ENCODE results near the gene MARK3.
"Not testable (repeated sequence)": the region's sequence is repeated elsewhere in the genome, so short reads cannot be mapped to it uniquely, and the experiment has no call there.

Gene MARK3

DNA sequence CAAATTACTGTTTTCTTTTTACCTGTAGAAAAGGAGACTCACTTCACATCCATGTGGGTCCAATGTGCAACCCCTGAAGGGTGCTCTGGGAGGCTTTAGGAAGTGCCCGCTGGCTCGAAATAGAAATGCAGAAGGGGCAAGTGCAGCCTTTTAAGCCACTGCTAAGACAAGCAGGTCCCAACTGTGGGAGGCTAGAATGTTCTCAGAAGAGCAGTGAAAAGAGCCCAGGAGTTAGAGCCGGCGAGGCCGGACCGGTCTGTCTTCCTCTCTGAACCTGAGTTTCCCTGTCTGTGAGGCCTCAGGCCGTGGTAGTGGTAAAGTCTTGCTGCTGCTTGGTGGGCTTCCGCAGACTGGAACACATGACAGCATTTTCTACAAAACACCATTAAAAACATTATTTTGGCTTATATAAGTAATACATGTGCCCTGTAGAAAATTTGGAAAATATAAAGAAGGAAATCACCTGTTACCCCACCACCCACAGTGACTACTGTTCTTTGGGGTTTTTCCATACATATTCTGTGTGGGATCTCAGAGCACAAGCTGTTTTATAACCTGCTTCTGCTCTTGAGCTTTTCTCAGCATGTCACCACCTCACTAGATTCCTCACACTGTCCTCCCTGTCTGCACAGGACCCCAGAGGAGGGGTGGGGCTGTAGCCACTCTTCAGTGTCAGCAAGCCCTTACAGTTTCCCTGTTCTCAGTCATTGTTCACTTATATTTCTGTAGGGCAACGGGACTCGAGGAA is 131.4 kb downstream of the MARK3 start:
- no peak for FAIRE-seq

DNA sequence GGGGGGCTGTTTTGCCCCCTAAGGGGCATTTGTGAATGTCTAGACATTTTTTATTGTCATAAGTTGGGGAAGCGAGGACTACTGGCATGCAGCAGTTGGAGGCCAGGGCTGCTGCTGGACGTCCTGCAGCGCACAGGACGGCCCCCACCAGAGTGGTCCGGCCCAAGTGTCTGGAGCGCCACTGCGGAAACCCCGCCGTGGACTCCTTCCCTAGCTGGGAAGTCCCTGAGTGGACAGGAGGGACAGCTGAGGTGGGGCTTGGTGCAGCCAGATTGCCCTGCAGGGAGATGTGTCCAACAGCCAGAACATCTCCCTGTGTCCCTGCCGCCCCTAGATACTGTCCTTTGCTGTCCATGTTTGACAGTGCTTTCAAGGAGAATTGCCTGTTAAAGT is 132.0 kb downstream of the MARK3 start:
- FAIRE-seq = no peak

DNA sequence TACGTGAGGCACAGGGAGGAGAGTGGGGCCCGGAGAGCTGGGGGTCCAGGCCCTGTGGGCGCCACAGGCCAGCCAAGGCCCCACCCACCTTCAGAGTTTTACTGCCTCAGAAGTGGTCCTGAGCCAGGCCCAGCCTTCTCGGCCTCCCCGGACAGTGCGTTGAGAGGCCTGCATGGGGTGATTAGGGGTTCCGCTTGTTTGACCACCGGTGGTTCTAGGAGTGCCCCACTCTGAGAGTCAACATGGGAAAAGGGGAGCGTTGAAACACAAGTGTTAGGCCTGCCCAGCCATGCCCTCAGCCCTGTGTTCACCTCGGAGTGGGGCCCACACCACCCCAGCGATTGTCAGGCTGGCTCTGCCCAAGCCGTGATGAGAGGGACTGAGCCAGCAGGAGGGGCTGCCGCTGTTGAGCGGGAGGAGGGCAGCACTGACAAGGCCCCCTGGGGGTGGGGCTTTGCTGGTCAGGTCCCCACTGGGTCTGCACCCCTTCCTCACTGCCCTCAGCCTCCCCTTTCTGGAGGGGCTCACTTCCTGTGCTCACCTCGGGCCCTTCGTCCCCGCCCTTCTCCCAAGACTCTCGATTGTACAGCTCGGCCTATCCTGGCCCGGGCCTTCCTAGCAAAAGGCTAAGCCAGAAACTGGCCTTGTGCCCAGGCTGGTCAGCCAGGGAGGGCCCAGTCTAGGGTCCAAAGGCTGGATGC is 132.7 kb downstream of the MARK3 start:
- no peak for FAIRE-seq

DNA sequence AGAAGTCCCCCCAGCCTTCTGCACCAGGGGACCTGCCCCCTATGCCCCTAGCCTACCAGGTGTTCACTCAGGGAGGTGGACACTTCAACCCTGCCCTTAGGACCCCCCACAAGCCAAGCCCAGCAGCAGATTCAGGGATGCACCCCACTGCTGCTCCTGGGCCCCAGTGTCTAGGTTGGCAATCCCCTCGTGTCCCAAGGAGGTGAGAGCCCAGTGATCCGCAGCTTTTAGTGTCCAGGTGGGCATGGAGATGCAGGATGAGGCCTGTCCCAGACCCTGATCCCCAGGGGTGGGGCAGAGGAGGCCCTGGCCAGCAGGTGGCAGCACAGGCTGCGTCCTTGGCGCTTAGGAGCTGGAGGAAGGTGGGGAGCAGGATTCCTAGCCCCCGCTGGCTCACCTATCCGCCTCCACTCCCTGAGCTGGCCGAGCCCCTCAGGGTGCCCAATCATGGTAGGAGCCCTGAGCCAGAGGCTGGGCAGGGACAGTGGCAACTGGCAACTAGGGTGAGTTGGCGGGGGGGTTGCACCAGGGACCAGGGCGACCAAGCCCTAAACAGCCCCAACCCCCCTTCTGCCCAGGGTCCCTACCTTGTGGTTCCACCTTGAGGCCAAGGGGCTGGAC is 133.3 kb downstream of the MARK3 start:
- no peak for FAIRE-seq

DNA sequence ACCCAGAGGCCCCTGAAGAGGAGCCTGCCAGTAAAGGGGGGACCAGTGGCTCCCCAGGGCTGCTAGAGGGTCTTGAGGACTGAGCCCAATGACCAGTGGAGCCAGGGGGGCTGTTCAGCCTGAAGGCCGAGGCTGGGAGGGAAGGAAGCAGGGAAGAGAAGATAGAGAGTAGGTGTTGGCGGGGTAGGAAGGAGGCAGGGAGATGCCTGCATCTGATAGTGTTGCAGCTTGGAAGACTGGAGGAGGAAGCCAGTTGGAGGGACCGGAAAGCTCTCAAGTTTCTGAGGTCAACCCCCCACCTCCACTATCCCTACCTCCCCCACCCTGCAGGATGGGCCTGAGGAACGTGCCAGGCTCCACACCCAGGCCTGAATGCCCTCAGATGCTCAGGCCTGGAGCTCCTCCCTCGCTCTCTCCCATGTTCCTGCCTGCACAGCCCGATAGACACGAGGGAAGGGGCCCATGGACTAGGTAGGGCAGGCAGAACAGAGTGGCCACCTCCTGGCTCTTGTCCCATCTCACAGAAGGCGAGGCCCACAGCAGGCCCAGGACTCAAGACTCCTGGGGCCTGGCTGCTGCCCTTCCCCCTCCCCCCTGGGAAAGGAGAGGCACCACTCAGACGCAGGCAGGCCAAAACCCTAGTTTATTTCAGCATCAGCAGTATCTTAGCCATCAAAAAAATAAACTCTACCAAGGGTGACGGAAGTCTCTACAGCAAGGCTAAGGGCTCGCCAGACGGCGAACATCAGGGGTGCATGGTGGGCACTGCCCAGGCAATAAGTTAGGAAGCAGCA is 134.0 kb downstream of the MARK3 start:
- no peak for FAIRE-seq

DNA sequence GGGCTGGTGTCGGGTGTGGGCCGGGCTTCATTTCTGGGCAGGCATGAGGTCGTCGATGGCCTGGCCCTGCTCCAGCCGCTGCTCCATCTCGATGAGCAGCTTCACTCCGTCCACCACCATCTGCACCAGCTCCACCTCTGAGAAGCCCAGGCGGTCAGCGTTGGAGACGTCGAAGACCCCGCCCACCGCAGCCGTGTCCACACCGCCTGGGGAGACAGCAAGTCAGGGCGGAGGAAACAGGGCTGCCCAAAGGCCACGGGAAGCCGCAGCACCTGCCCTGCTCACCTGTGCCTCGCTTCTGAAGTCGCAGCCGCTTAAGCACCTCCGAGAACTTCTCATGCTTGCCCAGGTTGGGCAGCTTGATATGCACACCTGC is 134.6 kb downstream of the MARK3 start:
- no peak for FAIRE-seq

DNA sequence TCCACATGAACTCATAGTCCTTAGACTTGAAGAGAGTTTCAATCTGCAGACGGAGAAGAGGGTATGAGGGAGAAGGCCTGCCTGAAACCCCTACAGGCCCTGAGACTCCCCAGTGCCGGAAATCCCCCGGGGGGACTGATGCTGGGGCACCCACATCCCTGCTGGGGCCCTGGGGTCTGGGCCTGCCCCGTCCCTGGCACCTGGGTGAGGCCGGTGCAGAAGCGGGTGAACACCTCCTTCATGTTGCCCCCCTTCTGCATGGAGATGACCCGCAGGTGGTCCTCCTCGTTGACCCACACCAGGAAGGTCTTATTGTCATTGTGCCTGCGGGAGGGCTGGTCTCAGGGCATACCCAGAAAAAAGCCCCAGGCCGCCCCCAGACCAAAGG is 135.0 kb downstream of the MARK3 start:
- FAIRE-seq = no peak

DNA sequence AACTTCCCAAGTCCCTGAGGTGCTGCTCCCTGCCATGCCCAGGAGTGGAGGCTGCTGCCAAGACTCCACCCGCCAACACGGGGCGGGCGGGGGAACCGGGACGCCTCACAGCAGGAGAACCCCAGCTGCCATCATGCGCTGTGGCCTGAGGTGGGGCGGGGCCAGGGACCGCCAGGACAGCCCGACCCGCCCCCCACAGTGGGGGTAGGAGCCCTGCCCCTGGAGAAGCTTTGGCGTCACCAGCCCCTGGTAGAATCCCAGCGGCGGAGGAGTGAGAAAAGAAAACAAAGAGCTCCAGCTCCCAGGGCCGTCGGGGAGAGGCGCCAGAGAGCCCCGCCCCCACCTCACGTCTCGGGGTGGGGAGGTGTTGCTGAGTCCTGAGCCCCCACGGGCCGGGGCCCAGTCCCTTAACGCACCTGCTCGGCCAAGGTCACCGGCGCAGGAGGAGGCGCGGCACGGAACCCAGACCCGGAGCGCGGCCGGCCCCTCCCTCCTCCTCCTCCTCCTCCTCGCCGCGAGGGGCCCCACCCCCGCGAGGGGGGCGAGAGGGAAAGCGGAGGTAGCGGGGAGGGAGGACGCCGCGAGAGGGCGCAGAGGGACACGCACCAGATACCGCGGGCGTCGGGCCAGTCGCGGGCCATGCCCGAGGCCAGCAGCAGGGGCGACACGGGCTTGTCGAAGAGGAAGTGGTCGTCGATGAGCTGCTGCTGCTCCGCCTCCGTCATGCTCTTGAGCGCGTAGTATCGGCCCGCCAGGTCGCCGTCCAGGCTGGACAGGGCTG is 135.6 kb downstream of the MARK3 start:
- no peak for FAIRE-seq

DNA sequence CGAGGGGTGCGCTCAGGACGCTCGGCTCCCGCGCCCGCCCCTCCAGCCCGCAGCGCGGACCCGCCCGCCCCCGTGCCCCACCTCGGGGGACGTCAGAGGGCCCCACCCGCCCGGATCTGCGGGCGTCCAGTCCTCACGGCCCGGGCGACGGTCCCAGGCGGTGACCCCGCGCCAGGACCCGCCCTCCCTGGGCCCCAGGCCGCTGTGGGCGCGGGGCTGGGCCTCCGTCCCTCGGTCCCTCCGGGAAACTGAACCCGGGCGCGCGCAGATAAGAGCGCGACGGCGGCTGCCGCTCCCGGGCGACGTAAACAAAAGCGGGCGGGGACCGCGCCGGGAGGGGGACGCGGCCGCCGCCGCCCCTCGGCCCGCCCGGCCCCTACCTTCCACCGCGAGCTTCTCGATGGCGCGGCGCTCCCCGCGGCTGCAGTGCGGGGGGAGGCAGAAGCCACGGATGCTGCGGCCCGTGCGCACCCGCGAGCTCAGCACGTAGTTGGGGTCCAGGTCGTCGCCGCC is 136.3 kb downstream of the MARK3 start:
- no peak for FAIRE-seq

DNA sequence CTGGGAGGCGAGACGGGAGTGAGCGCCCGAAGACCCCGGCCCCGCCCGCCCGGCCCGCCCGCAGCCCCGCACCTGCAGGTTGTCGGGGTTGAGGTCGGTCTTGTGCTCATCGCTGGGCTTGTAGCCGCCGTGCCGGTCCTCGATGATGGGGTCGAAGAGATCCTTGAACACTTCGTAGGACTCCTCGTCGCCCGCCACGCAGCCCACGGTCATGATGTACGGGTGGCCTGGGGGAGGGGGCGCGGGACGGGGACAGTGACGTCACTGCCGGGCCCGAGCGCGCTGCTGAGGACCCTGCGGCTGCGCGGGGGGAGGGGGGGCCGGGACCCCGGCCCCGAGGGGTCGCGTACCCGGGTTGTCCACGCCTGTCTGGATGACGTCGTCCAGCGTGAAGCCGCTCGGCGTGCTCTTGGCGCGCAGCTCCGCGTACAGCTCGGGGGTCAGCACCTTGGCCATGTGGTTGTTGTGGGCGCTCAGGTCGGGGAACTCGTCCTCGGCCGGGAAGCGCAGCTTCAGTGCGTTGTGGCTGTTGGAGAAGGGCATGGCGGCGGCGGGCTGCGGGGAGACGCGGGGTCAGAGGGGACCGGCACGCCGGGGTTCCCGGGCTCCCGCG is 136.8 kb downstream of the MARK3 start:
- FAIRE-seq = no peak

DNA sequence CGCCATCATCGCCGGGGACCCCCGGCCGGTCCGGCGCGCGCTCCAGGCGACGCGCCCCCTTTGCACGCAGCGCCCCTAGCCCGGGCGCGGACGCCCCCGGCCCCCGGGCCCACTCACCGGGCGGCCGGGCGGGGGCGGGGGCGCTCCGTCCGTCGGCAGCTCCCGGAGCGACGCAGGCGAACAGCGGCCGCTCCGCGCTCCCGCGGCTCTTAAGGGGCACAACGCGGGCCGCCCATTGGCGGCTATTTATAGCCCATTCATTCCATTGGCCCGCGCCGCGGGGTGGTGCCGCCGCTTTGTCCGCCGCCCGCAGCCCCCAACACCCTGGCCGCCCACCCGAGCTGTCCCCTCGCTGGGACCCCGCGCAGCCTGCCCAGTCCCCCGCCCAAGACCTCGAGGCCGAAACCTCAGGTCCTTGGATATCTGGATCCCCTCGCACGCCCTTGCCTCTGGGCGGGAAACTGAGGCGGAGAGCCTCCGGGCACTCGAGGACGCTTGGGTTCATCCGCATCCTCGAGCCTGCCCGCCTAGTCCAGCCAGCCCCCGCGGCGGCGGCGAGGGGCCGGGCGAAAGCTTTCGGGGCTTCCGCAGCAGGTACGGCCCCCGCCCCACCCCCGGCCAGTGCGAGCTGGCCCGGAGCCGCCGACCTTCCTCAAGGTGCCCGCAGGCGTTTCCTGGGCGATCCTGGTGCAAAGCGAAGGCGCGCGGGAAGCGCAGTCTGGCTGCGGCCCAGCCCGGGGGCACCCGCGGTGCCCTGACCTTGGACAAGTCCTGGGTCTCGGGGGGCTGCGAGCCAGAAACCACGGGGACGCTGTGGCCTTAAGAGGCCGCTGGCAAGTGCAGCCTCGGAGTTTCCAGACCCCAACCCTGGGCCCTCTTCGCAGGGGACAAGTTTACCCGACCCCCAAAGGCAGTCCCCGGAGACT is 137.7 kb downstream of the MARK3 start, which contains the start of gene CKB:
TSS of gene CKB (minus strand) at position 182 of the 926 bp plus-strand sequence. CDS start 337 bp downstream, outside the sequence.
- FAIRE-seq = no peak

DNA sequence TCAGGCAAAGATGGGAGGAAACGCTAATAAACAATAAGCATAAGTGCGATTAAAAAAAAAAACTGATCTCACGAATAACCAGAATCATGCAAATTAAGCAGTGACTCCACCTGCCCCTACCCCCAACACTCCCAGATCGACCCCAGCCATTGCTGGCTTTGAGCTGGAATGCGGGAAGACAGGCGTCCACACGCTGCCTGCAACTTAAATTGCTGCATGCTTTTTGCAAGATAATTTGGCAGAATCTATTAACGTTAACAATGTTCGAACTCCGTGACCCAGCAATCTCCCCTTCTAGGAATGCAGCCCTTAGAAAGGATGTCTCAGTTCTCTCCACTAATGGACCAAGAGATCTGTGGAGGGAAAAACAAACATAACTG is 138.3 kb downstream of the MARK3 start:
- no peak for FAIRE-seq

DNA sequence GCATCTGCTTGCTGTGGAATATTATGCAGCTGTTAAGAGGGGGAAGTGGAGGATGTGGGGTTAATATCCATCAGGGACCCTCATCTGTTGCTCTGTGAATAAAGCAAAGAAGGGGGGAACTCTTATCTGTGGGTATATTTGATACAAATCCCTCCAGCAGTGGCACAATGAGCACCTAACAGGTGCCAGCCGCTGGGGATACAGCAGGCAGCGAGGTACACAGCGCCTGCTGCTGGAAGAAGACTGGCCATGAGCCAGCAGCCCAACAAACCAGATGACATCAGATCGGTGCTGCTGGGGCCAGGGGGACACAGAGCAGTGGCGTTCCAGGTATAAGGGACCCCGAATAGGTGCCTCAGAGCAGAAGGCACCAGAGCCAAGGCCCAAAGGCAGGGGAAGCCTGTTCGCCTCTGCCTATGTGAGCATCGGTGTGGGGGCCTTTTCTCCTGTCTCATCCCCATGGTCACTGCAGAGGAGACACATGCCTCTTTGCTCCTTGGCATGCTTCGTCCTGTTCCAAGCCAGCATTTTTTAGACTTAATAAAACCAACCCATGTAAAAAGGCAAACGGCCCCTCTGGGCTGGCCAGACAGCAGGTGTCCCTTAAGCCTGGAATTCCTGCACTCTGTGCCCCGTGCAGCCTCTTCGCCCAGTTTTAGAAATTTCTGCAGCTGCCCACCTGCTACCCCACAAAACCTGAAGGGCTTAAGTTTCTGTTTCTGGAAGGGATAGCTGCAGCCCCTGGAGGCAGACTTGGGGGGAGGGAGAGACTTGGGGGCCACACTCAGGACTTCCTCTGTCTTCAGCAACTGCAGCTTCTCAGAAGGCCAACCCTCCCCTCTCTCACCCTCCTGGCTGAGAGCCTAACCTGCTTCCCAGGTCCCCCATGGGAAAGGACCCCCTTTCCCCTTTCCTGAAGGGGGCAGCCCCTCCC is 139.1 kb downstream of the MARK3 start:
- no peak for FAIRE-seq

DNA sequence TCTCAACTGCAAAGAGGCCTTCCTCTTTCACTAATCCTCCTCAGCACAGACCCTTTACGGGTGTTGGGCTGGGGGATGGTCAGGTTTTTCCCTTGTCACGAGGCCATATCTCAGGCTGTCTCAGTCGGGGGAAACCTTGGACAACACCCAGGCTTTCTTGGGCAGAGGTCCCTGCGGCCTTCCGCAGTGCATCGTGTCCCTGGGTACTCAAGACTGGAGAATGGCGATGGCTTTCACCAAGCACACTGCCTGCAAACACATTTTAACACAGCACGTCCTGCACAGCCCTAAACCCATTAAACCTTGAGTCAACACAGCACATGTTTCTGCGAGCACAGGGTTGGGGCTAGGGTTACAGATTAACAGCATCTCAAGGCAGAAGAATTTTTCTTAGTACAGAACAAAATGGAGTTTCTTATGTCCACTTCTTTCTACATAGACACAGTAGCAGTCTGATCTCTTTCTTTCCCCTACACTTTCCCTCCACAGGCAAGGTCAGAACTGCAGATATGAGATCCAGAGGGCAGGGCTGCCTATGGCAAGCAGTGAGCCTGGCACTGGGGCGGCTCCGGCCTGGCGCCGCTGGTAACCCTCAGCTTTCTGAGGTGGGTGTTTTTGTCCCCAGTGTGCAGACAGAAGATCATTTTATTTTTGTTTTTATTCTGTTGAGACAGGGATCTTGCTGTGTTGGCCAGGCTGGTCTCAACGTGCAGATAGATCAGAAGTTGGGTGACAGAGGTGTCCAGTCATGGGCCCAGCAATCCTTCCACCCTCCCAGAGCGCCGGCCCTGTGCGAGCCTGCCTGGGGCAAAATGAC is 140.4 kb downstream of the MARK3 start:
- FAIRE-seq = not testable (repeated sequence)

DNA sequence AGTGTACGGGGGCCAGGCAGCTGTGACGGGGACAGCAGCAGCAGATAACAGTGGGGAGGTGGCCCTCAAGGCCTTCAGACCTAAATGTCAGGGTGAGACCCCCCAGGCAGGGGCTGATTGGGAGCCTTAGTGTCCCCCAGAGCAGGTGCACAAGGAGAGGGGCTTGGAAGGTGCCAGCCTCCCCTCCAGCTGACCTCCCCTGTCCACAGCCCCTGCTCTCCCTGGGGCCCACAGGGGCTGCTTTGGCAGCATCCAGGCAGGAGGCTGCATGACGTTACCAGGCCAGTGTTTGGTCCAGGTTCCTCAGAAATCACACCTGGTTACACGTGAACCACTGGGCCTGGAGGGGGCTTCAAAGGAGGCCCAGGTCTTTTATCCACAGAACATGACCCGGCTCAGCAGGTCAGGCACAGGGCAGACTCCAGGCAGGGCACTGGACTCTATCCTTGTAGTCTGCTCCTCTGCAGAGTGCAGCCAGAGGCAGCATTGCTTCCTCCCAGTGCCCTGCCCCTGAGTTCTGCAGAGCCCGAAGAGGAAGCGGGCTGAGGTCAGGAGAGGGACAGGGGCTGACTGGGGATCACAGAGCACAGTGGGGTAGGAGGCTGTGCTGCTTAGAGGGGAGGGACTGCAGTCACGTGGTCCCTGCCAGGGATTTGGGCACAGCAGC is 141.2 kb downstream of the MARK3 start:
- FAIRE-seq = no peak

DNA sequence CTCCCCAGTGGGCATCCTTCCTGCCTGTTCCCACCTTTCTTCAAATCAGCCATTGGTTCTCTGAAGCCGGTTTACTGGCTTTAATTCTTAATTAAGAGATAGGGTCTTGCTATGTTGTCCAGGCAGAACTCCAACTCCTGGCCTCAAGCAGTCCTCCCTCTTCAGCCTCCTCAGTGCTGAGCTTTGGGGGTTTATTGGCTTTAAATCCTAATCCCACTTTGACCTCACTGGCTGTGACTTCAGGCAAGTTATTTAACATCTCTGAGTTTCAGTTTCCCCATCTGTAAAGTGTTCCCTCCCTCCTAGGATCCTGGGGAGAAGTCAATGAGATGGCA is 141.7 kb downstream of the MARK3 start:
- FAIRE-seq = no peak

DNA sequence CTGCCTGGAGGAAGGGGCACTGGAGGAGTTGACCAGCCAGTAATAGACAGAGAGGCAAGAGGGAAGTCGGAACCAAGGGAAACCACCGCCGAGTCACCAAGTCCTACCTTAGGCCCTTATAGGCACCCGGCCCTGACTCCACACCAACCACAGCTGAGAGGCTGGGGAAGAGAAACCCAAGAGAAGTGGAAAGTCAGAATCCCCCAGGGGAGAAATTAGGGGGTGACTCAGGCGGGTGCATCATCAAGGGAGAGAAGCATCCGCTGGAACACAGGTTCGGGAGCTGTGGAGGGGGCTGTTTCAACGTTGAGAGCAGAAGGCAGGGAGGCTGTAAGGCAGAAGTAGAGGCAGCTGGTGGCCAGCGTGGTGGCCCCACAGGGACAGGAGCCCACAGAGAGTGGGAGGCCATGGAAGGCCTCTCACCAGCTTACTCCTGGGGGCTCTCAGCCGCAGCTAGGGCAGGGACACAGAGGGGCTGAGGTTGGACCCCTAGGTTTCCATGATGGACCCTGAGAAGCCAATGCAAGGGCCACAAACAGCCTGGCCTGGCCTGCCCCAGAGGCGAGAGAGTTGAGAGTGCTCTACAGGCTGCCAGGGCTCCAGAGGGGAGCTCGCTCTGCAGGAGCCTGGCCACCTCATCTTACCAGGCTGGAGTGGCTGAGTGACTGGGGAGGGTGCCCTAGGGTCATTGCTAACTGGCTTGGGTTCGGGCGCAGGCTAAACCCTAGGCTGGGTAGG is 142.4 kb downstream of the MARK3 start:
- no peak for FAIRE-seq

Data from islet of Langerhans (tissue), 1 donor.